Measurements from ENCODE around the gene FKBP4. TPM values are rescaled to one million over a fixed set of nuclear protein-coding genes. Genes with fewer than 3 reads are reported as not detected.

Gene FKBP4
- total and polyA plus RNA-seq, 2 of the 13 experiments (the other 11 are each of a cell fraction or from before 2014, with no cell fraction given): 25.7 to 66.1 TPM

DNA sequence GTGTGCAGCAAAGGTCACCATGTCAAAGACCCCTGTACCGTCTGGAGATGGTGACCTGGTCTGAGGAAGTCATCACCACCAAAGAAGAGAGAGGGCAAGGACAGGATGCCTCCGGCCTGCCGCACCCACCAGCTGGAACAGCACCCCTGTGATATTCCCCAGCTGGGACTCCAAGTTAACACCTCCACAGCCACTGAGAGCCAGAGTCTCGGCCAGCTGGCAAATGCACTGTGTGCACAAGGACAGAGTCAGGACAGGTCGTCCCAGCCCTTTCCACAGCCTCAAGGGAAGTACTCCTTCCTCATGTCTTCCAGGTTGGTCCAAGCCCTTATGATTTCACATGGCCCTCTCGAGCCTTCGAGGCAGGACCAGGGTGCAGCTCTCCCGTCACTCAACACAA is 19.3 kb upstream of the FKBP4 start:
- intact Hi-C loops (cut with micrococcal nuclease; ENCODE audit: unreplicated experiment): no loop called here
- ATAC-seq (no peak), FAIRE-seq (no peak), DNase-seq (ENCODE audit: low spot score) (no peak)
- H3K4me2 ChIP-seq (ENCODE audit: low read depth, low read length): no peak overlapping the region
- no peaks in the 10 kb centered on the region for H3K36me3 ChIP-seq (replicated peaks in 1 of 2; ENCODE audit: control insufficient read depth in 1 of 2, insufficient read depth in 2 of 2, low read length in 2 of 2)
- H3K27me3 ChIP-seq (ENCODE audit: control insufficient read depth in 1 of 2, insufficient read depth in 2 of 2, low read length in 2 of 2): peaks cover 5 to 58% of the 10 kb centered on the region in 2 experiments; a peak in 4 of 5 replicates
- in situ Hi-C loops (cut with HindIII; ENCODE audit: extremely low pct_ligation_motif_present, low pct_unique_long_range_greater_than_20kb): no loop called here
- POLR2A ChIA-PET: no interaction called here
- H3K79me2 ChIP-seq (ENCODE audit: insufficient read depth, low read length): no peaks in the 10 kb centered on the region
- H3K4me3 ChIP-seq (replicated peaks in 1 of 3; ENCODE audit: insufficient read depth in 1 of 3, low read depth in 2 of 3, low read length in 3 of 3): no peak overlapping the region
- H3K9ac ChIP-seq (ENCODE audit: insufficient read depth, low read depth, low read length): no peak overlapping the region
- no peak overlapping the region for H2AFZ ChIP-seq (ENCODE audit: low read length)
- CTCF ChIA-PET (ENCODE audit: low intra/inter-chr PET ratio, low total read pairs): no interaction called here
- no TSS peak for BruUV-seq (replicated peaks)
- H4K20me1 ChIP-seq (ENCODE audit: insufficient read depth, low read length): no peaks in the 10 kb centered on the region
- no peaks in the 10 kb centered on the region for H3K9me3 ChIP-seq (ENCODE audit: low read length)
- H3K27ac ChIP-seq (ENCODE audit: extremely low read length, insufficient read depth, low read length): no peak overlapping the region
- no peaks in the 10 kb centered on the region for H3K4me1 ChIP-seq (ENCODE audit: insufficient read depth, low read length)
- TF ChIP-seq, protein P1, sequence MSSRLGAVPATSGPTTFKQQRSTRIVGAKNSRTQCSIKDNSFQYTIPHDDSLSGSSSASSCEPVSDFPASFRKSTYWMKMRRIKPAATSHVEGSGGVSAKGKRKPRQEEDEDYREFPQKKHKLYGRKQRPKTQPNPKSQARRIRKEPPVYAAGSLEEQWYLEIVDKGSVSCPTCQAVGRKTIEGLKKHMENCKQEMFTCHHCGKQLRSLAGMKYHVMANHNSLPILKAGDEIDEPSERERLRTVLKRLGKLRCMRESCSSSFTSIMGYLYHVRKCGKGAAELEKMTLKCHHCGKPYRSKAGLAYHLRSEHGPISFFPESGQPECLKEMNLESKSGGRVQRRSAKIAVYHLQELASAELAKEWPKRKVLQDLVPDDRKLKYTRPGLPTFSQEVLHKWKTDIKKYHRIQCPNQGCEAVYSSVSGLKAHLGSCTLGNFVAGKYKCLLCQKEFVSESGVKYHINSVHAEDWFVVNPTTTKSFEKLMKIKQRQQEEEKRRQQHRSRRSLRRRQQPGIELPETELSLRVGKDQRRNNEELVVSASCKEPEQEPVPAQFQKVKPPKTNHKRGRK (CRISPR knock-in tag; IDR thresholded peaks at IDR 0.05): no peak
- no peak for TF ChIP-seq ZNF562 (CRISPR knock-in tag; IDR thresholded peaks at IDR 0.05; ENCODE audit: borderline replicate concordance)
- TF ChIP-seq, protein P2, sequence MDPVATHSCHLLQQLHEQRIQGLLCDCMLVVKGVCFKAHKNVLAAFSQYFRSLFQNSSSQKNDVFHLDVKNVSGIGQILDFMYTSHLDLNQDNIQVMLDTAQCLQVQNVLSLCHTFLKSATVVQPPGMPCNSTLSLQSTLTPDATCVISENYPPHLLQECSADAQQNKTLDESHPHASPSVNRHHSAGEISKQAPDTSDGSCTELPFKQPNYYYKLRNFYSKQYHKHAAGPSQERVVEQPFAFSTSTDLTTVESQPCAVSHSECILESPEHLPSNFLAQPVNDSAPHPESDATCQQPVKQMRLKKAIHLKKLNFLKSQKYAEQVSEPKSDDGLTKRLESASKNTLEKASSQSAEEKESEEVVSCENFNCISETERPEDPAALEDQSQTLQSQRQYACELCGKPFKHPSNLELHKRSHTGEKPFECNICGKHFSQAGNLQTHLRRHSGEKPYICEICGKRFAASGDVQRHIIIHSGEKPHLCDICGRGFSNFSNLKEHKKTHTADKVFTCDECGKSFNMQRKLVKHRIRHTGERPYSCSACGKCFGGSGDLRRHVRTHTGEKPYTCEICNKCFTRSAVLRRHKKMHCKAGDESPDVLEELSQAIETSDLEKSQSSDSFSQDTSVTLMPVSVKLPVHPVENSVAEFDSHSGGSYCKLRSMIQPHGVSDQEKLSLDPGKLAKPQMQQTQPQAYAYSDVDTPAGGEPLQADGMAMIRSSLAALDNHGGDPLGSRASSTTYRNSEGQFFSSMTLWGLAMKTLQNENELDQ (CRISPR knock-in tag; IDR thresholded peaks at IDR 0.05; ENCODE audit: borderline replicate concordance): no peak
- TF ChIP-seq, protein P3, sequence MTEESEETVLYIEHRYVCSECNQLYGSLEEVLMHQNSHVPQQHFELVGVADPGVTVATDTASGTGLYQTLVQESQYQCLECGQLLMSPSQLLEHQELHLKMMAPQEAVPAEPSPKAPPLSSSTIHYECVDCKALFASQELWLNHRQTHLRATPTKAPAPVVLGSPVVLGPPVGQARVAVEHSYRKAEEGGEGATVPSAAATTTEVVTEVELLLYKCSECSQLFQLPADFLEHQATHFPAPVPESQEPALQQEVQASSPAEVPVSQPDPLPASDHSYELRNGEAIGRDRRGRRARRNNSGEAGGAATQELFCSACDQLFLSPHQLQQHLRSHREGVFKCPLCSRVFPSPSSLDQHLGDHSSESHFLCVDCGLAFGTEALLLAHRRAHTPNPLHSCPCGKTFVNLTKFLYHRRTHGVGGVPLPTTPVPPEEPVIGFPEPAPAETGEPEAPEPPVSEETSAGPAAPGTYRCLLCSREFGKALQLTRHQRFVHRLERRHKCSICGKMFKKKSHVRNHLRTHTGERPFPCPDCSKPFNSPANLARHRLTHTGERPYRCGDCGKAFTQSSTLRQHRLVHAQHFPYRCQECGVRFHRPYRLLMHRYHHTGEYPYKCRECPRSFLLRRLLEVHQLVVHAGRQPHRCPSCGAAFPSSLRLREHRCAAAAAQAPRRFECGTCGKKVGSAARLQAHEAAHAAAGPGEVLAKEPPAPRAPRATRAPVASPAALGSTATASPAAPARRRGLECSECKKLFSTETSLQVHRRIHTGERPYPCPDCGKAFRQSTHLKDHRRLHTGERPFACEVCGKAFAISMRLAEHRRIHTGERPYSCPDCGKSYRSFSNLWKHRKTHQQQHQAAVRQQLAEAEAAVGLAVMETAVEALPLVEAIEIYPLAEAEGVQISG (CRISPR knock-in tag; IDR thresholded peaks at IDR 0.05): no peak
- no peak for TF ChIP-seq DPF2 (CRISPR knock-in tag; IDR thresholded peaks at IDR 0.05; ENCODE audit: borderline replicate concordance, low read depth)
- TF ChIP-seq MXD4 (CRISPR knock-in tag; IDR thresholded peaks at IDR 0.05): no peak
- no peak for TF ChIP-seq ZNF772 (CRISPR knock-in tag; IDR thresholded peaks at IDR 0.05)
- no peak for TF ChIP-seq ATF7 (IDR thresholded peaks at IDR 0.05)
- TF ChIP-seq ATF7 (CRISPR knock-in tag; IDR thresholded peaks at IDR 0.05): no peak
- TF ChIP-seq ZNF143 (CRISPR knock-in tag; IDR thresholded peaks at IDR 0.05): no peak
- WGBS (ENCODE audit: low lambda C conversion rate): 4% methylated on average over 3 of the region's 8 CpGs

Measured in HepG2 (cell line).